GM21528 (cell line): Measurements from ENCODE around the gene EMC10.

Experiments used
- ATAC-seq: cut with Tn5 transposase; IDR thresholded peaks from one replicate; pipeline ENCODE4 v1.9.1; 2021; ENCODE audit warnings: mild to moderate bottlenecking, moderate library complexity; ENCODE audit not compliant: unreplicated experiment, low FRiP score

EMC10 gene

DNA sequence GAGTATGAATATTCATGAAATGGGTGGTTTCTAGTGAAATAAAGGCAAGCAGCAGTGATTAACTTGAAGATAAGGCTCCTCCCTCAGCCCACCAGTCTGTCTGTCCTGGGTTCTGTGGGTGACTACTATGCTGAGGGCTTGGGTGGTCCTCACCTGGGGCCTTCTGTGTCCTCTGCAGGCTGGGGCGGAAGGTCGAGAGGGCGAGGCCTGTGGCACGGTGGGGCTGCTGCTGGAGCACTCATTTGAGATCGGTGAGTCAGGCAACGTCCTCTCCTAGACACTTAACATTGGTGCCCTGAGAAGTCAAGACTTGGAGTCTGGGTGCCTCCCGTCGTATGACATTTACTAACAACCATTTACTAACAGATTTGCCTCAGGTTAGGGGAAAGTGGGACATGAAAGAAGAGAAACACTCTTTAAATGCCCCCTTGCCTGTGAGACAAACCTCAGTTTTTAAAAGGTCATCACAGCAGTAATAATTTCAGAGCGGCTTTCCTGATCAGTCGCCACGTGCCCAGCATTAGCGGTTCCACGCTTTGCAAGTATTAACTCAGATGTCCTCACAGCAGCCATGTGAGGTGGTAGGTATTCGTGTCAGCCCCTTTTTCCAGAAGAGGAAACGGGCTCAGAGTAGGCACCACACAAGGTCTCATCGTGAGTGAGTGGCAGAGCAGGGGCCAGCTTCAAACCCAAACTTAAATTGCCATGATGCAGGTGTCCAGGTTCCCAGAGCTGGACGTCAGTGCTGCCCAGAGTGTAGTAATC is 1.6 kb downstream of the EMC10 start:
- no peak for ATAC-seq

DNA sequence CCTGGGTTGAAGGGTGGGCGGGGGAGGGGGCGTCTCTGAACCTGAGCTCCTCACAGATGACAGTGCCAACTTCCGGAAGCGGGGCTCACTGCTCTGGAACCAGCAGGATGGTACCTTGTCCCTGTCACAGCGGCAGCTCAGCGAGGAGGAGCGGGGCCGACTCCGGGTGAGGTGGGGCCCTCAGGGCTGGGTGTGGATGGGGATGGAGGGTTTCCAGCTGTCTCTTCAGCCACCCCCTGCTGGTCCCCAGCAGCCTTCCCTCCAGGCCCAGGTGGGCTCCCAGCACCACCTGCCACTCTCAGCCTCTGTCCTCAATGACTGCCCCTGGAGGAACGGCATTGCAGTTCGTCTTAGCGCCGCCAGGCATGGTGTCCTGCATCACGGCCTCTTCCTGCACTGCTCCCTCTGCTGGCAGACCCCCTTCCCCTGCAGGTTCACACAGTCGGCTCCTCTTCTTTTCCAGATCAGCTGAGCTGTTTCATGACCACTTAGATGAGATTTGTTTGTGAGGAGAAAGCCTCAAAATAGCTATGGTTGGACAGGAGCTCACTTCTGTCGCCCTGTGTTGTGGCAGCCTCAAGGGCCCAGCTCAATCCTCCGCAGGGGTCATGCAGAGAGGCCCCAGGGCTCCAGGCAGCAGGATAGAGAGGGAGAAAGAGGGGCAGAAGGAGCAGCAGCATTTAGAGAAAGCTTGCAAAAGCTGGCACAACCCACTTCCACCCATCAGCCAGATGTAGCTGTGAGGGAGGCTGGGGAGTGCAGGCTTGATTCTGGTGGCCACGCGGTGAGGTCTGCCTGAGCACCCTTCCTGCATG is 2.8 kb downstream of the EMC10 start:
- no peak for ATAC-seq

DNA sequence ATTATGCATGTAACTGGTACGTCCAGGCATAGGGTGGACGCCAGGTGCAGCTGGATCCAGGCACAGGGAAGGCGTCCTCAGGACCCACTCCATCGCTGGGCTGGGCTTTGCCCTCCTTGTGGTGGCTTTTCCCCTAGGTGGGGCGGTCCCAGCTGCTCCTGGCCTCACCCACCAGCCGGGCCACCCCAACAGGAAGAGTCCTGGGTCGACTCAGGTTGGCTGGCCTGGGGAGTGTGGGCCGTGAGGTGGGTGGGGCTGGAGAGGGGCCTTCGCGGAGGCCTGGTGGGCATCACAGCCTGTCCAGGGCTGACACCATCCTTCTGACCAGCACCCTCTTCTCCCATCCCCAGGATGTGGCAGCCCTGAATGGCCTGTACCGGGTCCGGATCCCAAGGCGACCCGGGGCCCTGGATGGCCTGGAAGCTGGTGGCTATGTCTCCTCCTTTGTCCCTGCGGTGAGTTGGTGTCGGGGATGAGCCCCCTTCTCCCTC is 3.5 kb downstream of the EMC10 start:
- ATAC-seq = no peak

DNA sequence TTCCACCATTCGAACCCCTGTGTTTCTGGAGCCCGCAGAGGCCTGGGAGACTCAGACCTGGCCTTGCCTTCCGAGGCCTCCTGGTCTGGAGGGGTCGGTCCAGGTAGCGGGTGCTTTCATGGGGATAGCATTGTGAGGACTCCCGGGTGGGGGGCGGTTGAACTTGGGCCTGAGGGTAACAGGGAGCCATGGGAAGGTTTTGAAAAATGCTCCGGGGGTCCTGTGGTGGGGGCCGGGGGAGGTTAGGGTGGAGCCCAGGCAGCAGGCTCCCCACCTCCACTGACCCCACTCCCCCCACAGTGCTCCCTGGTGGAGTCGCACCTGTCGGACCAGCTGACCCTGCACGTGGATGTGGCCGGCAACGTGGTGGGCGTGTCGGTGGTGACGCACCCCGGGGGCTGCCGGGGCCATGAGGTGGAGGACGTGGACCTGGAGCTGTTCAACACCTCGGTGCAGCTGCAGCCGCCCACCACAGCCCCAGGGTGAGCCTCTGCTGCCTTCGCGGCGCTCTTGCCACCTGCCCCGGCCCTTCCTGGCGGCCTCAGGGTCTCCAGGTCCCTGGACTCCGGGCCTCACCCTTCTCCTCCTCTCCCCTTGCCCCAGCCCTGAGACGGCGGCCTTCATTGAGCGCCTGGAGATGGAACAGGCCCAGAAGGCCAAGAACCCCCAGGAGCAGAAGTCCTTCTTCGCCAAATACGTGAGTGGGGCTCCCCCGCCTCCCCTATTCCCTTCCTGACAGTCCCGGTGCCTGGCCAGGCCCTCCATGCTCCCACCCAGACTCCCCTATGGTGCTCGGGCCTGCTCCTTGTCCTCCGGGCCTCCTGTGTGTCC is 4.2 kb downstream of the EMC10 start:
- ATAC-seq = no peak

DNA sequence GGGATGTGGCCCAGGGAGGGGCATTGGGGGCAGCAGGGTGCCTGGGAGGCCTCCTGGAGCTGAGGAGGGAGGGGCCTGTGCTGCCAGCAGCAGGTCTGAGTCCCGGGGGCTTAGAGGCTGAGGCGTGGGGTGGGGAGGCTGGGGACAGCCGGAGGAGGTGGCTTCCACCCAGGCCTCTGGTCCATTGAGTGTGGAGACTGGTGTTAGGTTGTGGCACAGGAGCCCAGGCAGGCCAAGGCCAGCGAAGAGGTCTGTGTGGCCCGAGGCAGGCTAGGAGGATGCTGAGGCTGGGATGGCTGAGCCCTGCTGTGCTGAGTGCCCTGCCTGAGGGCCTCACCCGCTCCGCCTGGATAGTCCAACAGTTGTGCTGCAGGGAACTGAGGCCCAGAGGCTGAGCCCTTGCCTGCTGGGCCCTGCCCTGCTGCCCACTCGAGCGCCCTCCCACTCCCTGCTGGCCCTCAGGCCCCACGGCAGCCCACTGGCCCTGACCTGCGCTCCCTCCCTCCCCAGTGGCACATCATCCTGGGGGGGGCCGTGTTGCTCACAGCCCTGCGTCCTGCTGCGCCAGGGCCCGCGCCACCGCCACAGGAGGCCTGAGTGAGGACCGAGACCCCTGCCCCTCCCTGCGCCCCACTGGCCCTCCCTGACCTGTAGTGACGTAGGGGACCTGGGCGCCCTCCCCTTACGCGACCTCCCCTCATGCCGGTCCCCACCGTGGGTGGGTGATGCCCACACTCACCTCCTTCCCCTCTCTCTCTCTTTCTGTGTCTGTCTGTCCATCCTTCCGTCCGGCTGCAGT is 5.2 kb downstream of the EMC10 start:
- no peak for ATAC-seq

DNA sequence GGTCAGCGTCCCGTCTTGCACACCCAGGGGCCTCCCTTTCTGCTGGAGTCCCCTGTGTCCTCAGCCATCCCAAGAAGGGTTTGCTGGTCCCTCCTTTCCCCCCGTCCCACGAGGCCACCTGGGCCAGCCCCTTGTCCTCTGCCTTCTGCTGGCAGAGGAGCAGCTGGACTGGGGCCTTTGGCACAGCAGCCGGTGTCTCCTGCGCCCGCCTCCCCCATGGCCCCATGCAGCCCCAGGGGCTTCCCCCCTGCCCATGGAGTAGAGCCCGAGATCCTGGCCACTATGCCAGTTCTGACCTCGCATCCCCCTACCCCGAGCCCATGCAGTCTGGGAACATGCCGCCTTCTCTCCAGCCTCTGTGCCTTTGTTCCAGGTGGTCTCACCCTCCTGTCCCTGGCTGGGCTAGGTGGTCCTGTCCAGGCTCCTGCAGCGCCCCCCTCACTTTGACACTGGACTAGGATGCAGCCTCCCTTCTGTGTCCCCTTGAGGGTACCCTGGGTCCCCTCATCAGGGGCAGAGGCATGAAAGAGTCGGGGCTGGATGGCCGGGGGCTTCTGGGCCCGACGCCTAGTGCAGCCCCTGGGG is 6.1 kb downstream of the EMC10 start:
- ATAC-seq = no peak

DNA sequence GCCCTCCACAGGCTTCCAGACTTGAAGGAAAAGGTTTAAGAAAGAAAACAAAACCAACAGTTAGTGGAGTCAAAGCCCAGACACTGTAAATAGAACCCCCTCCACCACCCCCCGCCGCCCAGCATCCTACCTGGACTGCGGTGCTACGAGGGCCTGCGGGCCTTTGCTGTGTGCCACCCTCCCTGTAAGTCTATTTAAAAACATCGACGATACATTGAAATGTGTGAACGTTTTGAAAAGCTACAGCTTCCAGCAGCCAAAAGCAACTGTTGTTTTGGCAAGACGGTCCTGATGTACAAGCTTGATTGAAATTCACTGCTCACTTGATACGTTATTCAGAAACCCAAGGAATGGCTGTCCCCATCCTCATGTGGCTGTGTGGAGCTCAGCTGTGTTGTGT is 6.6 kb downstream of the EMC10 start:
- no peak for ATAC-seq

DNA sequence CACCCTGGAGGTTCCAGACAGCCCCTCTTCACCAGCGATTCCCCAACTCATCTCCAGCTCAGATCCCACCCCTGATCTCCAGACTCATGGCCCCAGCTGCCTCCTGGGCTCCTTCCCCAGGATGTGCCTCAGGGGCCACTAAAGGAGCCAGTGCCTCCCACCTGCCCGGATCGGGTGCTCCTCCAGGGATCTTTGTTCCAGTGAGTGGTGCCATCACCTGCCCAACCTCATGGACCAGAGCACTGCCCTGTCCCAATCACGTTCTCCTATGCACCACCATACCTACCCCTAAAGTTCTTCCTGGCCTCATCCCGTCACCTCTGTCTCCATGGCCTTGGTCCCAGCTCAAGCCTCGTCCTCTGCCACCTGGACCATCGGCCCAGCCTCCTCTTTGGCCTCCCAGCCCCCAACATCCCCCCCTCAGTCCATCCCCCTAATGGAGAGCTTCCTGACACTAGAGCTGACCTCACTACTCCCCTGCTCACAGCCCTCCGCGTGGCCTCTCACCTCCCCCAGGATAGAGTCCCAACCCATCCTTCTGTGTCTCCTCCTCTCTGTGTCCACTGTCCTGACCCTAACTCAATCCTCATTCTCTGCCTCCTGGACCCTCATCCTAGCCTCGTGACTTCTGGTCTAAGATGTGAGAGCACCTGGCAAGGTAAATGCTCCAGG is 9.1 kb downstream of the EMC10 start:
- no peak for ATAC-seq

DNA sequence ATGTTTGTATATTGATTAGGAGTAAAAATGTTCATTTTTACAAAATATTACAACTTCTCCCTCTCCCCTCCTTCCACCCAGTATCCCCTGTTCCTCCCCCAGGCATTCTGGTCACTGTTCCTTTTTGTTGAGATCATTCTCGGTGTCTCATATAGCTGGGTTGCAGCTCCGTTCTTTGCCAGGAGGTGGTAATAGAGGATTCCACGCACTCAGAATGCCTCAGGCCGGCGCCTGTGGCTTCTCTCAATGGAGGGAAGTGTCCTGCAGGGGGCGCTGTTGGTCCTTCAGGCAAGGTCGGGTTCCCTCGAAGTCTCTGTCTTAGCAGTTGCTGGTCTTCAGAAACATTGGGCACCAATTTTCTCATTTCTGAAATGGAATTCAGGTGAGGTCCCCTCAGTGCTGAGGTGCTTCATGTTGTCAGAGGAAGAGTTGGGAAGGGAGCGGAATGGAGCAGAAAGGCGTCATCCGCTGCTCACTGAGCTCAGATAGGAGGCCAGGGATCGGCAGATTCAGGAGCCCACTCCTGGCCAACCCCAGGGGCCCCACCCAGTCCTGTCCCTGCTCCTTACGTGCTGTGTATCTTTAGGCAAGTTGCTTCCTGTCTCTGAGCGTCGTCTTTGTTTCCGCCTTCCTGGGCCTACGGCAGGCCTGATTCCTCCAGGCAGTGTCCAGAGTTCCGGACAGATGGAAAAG is 10.7 kb downstream of the EMC10 start:
- ATAC-seq = no peak

DNA sequence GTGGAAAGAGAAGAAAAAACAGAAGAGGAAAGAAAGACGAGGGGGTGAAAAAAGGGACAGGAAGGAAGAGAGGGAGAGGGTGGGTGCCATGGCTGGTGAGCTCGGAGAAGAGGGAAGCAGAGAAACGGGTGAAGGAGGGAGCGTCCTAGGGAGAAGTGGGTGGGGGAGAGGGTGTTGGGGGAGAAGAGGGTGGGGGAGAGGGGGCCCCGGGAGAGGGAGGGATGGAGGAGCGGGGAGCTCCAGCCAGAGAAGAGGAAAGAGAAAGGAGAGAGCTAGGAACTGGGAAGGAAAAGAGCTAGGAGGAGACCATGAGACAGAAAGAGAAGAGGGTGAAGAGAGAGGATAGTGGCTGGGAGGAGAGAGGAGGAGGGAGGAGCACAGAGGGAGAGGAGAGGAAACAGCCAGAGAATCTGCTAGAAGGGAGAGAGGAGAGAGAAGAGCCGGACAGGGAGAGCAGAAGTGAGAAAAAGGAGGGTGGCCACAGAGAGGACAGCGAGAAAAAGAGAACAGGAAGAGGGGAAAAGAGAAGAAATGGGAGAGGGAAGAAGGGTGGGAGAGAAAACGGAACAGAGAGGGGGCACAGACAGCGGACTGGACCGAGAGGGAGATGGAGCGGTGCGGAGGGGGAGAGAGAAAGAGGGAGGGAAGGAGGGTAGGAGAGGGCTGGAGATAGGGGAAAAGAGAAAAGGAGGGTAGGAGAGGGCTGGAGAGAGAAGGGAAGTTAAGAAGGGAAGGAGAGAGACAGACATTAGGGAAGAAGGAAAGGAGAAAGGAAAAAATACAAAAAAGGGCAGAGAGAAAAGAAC is 12.3 kb downstream of the EMC10 start:
- no peak for ATAC-seq

DNA sequence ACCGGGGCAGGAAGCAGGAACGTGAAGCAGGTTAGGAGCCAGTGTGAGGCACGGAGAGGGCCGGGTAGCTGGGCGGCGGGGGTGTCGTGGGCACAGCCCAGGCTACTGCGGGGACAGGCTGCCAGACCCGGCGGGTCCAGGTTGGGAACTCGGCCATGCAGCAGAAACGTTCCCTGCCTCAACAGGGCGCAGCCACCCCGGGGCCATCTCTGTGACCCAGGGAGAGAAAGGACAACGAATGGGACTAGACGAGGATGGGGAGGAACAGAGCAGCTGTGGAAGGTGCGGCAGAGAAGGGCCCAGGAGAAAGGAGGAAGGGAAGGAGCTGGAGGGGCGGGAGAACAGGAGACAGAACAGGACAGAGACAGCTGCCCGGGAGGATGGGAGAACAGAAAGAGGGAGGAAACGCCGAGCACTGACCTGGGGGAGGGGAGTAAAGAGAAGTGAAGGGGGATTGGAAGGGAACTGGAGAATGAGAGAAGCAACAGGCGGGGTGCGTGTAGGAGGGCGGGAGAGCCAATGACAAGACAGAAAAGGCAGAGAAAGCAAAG is 13.2 kb downstream of the EMC10 start:
- ATAC-seq = no peak

DNA sequence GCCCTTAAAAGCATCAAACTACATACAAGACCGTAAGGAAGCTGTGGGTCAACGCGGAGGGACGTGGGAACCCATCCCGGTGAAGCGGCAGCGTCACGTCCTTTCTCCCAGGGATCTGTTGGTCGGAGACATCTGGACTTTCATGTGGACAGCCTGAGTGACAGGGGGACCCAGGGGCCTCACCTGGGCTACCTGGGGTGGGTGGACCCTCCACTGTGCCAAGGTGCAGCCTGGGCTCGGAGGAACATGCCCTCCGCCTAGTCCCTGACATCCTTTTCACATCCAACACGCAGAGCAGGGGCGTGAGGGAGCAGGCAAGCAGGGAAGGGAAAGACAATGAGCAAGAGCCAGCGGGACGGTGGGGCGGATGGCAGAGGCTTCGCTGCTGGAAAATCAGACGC is 14.1 kb downstream of the EMC10 start:
- ATAC-seq = no peak

DNA sequence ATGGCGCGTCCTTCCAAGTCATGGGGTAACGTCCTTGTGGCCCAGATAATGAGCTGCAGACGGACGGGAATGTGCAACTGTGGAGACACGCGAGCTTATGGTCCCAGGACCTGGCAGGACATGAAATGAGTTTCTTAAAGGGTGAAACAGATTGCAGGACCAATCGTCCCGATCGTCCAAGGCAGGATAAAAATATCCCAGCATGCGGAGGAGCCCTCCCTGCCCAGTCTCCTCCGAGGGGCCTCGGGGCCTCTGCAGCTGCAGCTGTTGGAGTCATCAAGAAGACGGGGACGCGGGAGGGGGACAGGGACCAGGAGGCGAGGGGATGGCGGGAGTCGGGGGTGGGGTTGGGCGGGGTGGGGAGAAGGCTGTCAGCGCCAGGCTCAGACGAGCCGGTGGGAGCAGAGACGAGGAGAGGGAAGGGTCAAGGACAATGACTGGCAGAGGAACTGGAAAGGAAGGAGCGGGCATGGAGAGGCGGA is 14.7 kb downstream of the EMC10 start:
- no peak for ATAC-seq

DNA sequence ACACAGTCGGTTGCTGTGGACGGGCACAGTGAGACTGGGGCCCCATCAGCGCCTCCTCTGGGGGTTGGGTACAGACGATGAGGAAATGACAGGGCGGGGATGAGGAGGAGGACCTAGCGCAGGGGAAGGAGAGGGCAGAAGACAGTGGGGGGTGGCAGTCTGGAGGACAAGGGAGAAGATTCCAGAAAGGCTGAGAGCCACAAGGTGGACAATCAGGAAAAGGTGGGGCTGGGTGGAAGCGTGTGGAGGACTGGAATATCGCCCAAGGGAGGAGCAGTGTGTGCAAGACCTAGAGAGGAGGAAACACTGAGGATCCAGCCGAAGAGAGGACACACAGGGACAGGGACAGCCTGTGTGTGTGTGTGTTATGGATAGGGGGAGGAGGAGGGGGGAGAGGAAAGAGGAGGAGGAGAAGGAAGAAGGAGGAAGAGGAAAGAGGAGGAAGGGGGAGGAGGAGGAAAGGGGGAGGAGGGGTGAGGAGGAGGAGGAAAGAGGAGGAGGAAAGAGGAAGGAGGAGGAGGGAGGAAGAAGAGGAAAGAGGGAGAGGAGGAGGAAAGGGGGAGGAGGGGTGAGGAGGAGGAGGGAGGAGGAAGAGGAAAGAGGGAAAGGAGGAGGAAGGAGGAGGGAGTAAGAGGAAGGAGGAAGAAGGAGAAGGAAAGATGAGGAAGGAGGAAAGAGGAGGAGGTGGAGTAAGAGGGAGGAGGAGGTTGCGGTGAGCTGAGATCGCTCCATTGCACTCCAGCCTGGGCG is 16.2 kb downstream of the EMC10 start:
- no peak for ATAC-seq

DNA sequence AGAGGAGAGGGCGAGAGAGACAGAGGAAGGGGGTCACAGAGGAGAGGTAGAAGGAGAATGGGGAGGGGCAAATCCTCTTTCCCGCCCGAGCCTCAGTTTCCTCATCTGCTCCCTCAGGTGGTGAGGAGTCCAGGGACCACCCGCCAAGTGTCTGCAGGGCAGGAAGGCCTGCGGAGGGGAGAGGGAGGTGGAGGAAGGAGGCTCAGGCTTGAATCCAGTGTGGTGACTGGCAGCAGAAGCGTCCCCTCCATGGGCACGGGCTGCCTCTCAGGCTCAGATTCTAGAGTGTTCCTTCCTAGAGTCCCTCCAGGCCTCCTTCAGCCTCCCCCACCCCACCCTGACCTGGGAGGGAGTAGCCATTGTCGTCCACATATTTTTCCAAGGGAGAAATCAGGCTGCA is 16.9 kb downstream of the EMC10 start:
- ATAC-seq = no peak

DNA sequence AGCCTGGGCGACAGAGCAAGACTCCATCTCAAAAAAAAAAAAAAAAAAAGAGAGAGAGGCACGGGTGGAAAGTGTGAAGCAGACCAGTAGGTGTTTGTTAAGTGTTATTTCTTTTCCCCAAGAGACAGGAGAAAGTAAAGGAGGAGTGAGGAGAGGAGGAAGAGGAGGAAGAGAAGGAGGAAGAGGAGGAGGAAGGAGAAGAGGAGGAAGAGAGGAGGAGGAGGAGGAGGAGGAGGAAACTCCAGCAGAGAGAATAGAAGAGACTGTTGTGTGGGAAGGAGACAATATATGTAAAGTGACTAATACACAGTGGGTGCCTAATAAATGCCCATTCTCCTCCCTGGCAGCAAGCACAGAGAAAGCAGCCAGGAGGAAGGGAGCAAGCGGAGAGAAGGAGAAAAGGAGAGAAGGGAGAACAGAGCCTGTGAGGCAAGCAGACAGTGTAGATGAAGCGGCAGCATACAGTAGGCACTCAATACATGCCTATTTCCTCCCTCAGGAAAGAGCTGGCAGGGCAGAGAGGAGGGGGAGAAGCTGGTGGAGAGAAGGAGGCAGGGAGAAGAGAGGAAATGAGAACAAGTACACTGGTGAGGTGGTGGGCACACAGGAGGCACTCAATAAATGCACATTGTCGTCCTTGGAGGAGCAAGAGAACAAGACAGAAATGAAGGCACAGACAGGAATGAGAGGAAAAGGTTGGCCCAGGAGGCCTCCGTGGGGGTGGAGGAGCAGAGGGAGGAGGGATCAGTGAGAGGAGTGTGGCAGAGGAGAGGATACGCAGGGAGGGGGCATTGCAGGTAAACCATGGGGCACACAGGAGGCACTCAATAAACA is 18.1 kb downstream of the EMC10 start:
- no peak for ATAC-seq
